Mucosa of descending colon (tissue), 3 donors: ENCODE data around the gene LRP2. TPM values are rescaled to one million over a fixed set of nuclear protein-coding genes. Genes with fewer than 3 reads are reported as not detected.
A peak's percentile ranks its signal among the peaks of the same experiment; 100 is the strongest.

Experiments used
- ATAC-seq: fragments of 200-7000 bp; cut with Tn5 transposase; one replicate; pipeline ENCODE4 v1.9.1; 2020; ENCODE audit warnings: mild to moderate bottlenecking, moderate library complexity
- DNase-seq, 3 donors: peaks; one replicate each; pipeline ENCODE4 v3.0.0-alpha.2; 2020
- H3K36me3 ChIP-seq: fragments of 200-600 bp; one replicate; pipeline ENCODE4 v1.8.0; 2021; ENCODE audit warnings: low read depth, mild to moderate bottlenecking
- H3K4me1 ChIP-seq: fragments of 200-600 bp; one replicate; pipeline ENCODE4 v1.8.0; 2021; ENCODE audit warnings: low read depth, mild to moderate bottlenecking
- H3K4me3 ChIP-seq: fragments of 200-600 bp; one replicate; pipeline ENCODE4 v1.8.0; 2021; ENCODE audit warnings: mild to moderate bottlenecking
- H3K9me3 ChIP-seq: fragments of 200-600 bp; one replicate; pipeline ENCODE4 v1.8.0; 2021; ENCODE audit warnings: mild to moderate bottlenecking
- CTCF ChIP-seq: fragments of 200-600 bp; IDR thresholded peaks from one replicate; pipeline ENCODE4 v1.8.0; 2022; ENCODE audit warnings: antibody characterized with exemption, mild to moderate bottlenecking
- intact Hi-C, 2 donors: fragments of 100-400 bp; cut with DNase I in 1 of 2; cut with micrococcal nuclease in 1 of 2; formaldehyde crosslinking; loops; one replicate each; pipeline versions ENCODE4 v1.11.0 to v1.11.1; 2022; cut with DNase I, micrococcal nuclease
- total RNA-seq, 3 donors: library from RNA; stranded (reverse); fragmentation: NEBNext Ultra II Directional in 2 of 3; extraction: Animal tissue kit (Norgen Biotek cat#: 25700) in 2 of 3; gene quantifications; one replicate each; pipeline versions ENCODE4 v1.2.1 to v1.2.4, GENCODE V29; 2021 to 2023
- donor health status: DM: no; HTN: no; CAD: no; lungs with moderate emphysema.
- donor health status: DM: no; HTN: no; CAD: no.
- donor health status: DM: no; HTN: yes; CAD: no.

The LRP2 gene
- total RNA-seq, 3 donors from 2014 or later = 0.06 TPM; not detected in 2

- H3K36me3 ChIP-seq = no peaks in the 10 kb centered on the region
- peaks cover 5% of the 10 kb centered on the region for H3K4me1 ChIP-seq
- no peak overlapping the region for H3K4me3 ChIP-seq
- peak; percentile 63 to 86 (median 76) for DNase-seq
- H3K9me3 ChIP-seq = no peaks in the 10 kb centered on the region
- TF ChIP-seq CTCF = peak; percentile 73
- intact Hi-C loops = loop anchor here in 1 of 2 donors (10.0 kb wide), 1 partner anchor 145 kb away; no protein-coding TSS in a partner anchor
- peak; percentile 85 for ATAC-seq
Measured at GRCh38 chr2:169109502-169110409, 252.6 kb downstream of the LRP2 start.

GRCh38 chr2:169108099-169108884, 254.0 kb downstream of the LRP2 start:
- intact Hi-C loops = loop anchor here in 1 of 2 donors (10.0 kb wide), 1 partner anchor 143 kb away; no protein-coding TSS in a partner anchor
- no peak for DNase-seq
- Histone ChIP-seq H3K4me3 (no peak overlapping the region), H3K36me3 (no peaks in the 10 kb centered on the region), H3K4me1 (peaks cover 5% of the 10 kb centered on the region), H3K9me3 (no peaks in the 10 kb centered on the region)
- TF ChIP-seq CTCF = no peak
- no peak for ATAC-seq

- intact Hi-C loops = loop anchor here in 1 of 2 donors (10.0 kb wide), 1 partner anchor 143 kb away; no protein-coding TSS in a partner anchor
- ATAC-seq (peak; percentile 54), DNase-seq (no peak)
- Histone ChIP-seq H3K4me1 (peaks cover 5% of the 10 kb centered on the region), H3K4me3 (no peak overlapping the region), H3K9me3 (no peaks in the 10 kb centered on the region), H3K36me3 (no peaks in the 10 kb centered on the region)
- TF ChIP-seq CTCF = no peak
Measured at GRCh38 chr2:169107645-169108044, 254.7 kb downstream of the LRP2 start.

- no peak for TF ChIP-seq CTCF
- Histone ChIP-seq H3K36me3 (no peaks in the 10 kb centered on the region), H3K4me1 (peaks cover 5% of the 10 kb centered on the region), H3K9me3 (no peaks in the 10 kb centered on the region), H3K4me3 (no peak overlapping the region)
- DNase-seq (no peak), ATAC-seq (no peak)
- intact Hi-C loops = loop anchor here in 1 of 2 donors (10.0 kb wide), 1 partner anchor 142 kb away; no protein-coding TSS in a partner anchor
Measured at GRCh38 chr2:169106563-169107545, 255.5 kb downstream of the LRP2 start.

- no peak for TF ChIP-seq CTCF
- intact Hi-C loops = loop anchor here in 1 of 2 donors (10.0 kb wide), 1 partner anchor 141 kb away; no protein-coding TSS in a partner anchor
- ATAC-seq = no peak
- Histone ChIP-seq H3K4me1 (peaks cover 5% of the 10 kb centered on the region), H3K9me3 (no peaks in the 10 kb centered on the region), H3K4me3 (no peak overlapping the region), H3K36me3 (no peaks in the 10 kb centered on the region)
- no peak for DNase-seq
Measured at GRCh38 chr2:169106134-169106533, 256.2 kb downstream of the LRP2 start.
